HL-60 (cell line): Measurements from ENCODE around the gene NRXN3.

Experiments
- DNase-seq, 2 experiments: peaks; one replicate each; pipeline ENCODE4 v3.0.0-alpha.2; 2010 to 2020; ENCODE audit warnings: low read depth in 1 of 2, low spot score in 1 of 2
- H3K27ac ChIP-seq: fragments of 250-450 bp; sonication (Bioruptor Pico); replicated peaks from 2 replicates; pipeline ENCODE4 v1.5.1; 2020; ENCODE audit warnings: mild to moderate bottlenecking, moderate library complexity
- H3K27me3 ChIP-seq: fragments of 250-450 bp; sonication (Bioruptor Pico); 2 replicates; pipeline ENCODE4 v1.5.1; 2021; ENCODE audit warnings: mild to moderate bottlenecking, moderate library complexity; ENCODE audit not compliant: insufficient read depth, poor library complexity, severe bottlenecking
- H3K4me3 ChIP-seq: replicated peaks from 2 replicates; pipeline ENCODE4 v1.5.1; 2011; ENCODE audit warnings: mild to moderate bottlenecking, control low read depth, low read length; ENCODE audit not compliant: insufficient read depth
- CTCF ChIP-seq: IDR thresholded peaks from one replicate; pipeline ENCODE4 v1.5.1; 2011; ENCODE audit warnings: low read length, control low read depth, inconsistent platforms; ENCODE audit not compliant: insufficient read depth
- GABPA ChIP-seq: IDR thresholded peaks from 2 replicates; pipeline ENCODE4 v1.6.1; 2012; ENCODE audit warnings: low read depth
- POLR2AphosphoS5 ChIP-seq: IDR thresholded peaks from 2 replicates; pipeline ENCODE4 v1.6.1; 2012; ENCODE audit warnings: low read depth
- REST ChIP-seq: IDR thresholded peaks from 2 replicates; pipeline ENCODE4 v1.6.1; 2012; ENCODE audit warnings: low read depth; ENCODE audit not compliant: insufficient replicate concordance
- SPI1 ChIP-seq: IDR thresholded peaks from 2 replicates; pipeline ENCODE4 v1.6.1; 2012; ENCODE audit warnings: low read depth, mild to moderate bottlenecking, borderline replicate concordance

The NRXN3 gene

GRCh38 chr14:78627114-78627513, 456.9 kb downstream of the NRXN3 start:
- Histone ChIP-seq H3K27me3 (no peaks in the 10 kb centered on the region), H3K27ac (no peak overlapping the region), H3K4me3 (no peak overlapping the region)
- DNase-seq, result no peak
- TF ChIP-seq CTCF, result no peak
- TF ChIP-seq GABPA, result no peak
- no peak for TF ChIP-seq SPI1
- TF ChIP-seq REST, result no peak
- no peak for TF ChIP-seq POLR2AphosphoS5

GRCh38 chr14:78631551-78631950, 461.4 kb downstream of the NRXN3 start:
- H3K27ac ChIP-seq, result no peak overlapping the region
- TF ChIP-seq SPI1 (no peak), GABPA (no peak), REST (no peak), POLR2AphosphoS5 (no peak), CTCF (no peak)

GRCh38 chr14:78633752-78634151, 463.6 kb downstream of the NRXN3 start:
- no peaks in the 10 kb centered on the region for H3K27me3 ChIP-seq
- H3K4me3 ChIP-seq, result no peak overlapping the region
- H3K27ac ChIP-seq, result no peak overlapping the region
- DNase-seq, result no peak
- TF ChIP-seq SPI1 (no peak), REST (no peak), POLR2AphosphoS5 (no peak), GABPA (no peak), CTCF (no peak)

More at GRCh38 chr14:78631551-78631950, 461.4 kb downstream of the NRXN3 start:
- Histone ChIP-seq H3K27me3 (no peaks in the 10 kb centered on the region), H3K4me3 (no peak overlapping the region)
- DNase-seq, result no peak
